ENCODE results near the gene VCAN. TPM values are rescaled to one million over a fixed set of nuclear protein-coding genes. Genes with fewer than 3 reads are reported as not detected.

VCAN gene
- total and polyA plus RNA-seq, 10 donors = 1.8 to 442 (median 72.2) TPM

DNA sequence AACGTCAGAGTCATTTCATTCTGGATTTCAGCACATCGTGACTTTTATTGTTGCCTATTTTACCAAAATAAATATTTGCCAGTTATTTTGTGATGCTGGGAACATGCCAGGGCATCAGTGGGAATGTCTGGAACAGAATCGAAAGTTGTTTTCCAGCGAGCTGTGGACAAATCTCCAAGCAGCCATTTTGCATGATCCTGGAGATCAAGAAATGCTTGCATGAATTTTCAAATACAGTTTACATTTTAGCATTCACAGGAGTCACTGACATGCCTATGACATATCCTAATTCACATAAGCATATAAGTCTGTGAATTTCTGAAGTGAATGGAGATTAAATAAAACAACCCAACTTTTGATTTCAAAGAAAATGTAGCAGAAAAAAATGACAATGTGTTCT, 119.4 kb downstream of the VCAN start:
- no peaks in the 10 kb centered on the region for H3K36me3 ChIP-seq
- no peak overlapping the region for H3K27ac ChIP-seq
- H3K27me3 ChIP-seq (replicated peaks in 1 of 7) = no peaks in the 10 kb centered on the region
- intact Hi-C loops (cut with DNase I; ENCODE audit: low total_unique reads) = no loop called here
- WGBS, 5 donors = 86 to 96% (median 90%) methylated on average over 4 of the region's 4 CpGs
- H3K9me3 ChIP-seq = no peaks in the 10 kb centered on the region
- no peak overlapping the region for H3K4me3 ChIP-seq
- no peak for DNase-seq
- no peak for TF ChIP-seq POLR2AphosphoS5 (IDR thresholded peaks at IDR 0.05)
- TF ChIP-seq, protein P1, sequence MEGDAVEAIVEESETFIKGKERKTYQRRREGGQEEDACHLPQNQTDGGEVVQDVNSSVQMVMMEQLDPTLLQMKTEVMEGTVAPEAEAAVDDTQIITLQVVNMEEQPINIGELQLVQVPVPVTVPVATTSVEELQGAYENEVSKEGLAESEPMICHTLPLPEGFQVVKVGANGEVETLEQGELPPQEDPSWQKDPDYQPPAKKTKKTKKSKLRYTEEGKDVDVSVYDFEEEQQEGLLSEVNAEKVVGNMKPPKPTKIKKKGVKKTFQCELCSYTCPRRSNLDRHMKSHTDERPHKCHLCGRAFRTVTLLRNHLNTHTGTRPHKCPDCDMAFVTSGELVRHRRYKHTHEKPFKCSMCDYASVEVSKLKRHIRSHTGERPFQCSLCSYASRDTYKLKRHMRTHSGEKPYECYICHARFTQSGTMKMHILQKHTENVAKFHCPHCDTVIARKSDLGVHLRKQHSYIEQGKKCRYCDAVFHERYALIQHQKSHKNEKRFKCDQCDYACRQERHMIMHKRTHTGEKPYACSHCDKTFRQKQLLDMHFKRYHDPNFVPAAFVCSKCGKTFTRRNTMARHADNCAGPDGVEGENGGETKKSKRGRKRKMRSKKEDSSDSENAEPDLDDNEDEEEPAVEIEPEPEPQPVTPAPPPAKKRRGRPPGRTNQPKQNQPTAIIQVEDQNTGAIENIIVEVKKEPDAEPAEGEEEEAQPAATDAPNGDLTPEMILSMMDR (IDR thresholded peaks at IDR 0.05 in 8 of 11, conservative IDR thresholded peaks at IDR 0.05 in 3 of 11) = no peak
- TF ChIP-seq POLR2A (IDR thresholded peaks at IDR 0.05) = no peak
- H3K4me1 ChIP-seq = no peaks in the 10 kb centered on the region

DNA sequence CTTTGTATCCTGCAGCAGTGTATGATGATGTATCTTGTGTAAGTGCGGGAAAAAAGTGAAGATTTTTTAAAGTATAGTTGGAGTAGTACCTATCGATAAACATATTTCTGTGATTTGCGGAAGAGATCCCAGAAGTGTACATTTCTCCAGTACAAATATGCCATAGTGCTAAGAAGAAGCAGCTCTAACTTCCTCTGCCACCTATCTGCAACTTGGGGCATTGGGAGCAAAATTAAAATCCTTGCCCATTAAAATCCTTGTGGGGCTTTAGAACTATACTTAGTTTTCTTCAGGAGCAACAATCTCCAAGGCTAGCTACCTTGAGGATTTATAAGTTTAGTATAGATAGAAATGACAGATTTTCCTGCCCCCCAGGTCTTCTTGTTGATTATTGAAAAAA, 123.7 kb downstream of the VCAN start:
- Histone ChIP-seq H3K36me3 (no peaks in the 10 kb centered on the region), H3K9me3 (no peaks in the 10 kb centered on the region), H3K4me3 (no peak overlapping the region), H3K27ac (no peak overlapping the region), H3K4me1 (no peaks in the 10 kb centered on the region), H3K27me3 (replicated peaks in 1 of 7) (no peaks in the 10 kb centered on the region)
- 95 to 100% (median 96%) methylated on average over 3 of the region's 3 CpGs for WGBS, 5 donors
- intact Hi-C loops (cut with DNase I; ENCODE audit: low total_unique reads) = no loop called here
- TF ChIP-seq POLR2AphosphoS5 (IDR thresholded peaks at IDR 0.05) = no peak
- TF ChIP-seq POLR2A (IDR thresholded peaks at IDR 0.05) = no peak
- TF ChIP-seq, protein P1 (IDR thresholded peaks at IDR 0.05 in 8 of 11, conservative IDR thresholded peaks at IDR 0.05 in 3 of 11) = no peak
- DNase-seq = no peak

DNA sequence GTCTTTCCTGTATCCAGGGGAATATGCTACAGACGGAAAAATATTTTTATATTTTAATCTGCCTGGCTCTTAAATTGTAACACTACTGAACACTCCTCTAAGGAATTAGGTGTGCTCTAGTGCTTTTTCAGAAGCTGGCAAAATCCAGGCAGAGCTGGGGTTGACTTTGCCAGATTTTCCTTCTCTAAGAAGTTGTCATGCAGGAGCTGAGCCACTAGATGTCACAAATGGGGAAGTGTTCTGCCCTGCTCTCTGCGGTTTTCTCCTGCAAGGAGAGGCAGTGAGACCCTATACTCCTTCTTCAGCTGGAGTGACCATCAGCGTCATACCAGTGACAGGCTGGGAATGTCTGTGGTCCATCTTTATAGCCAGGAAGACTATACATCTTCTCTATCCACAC, 136.6 kb downstream of the VCAN start:
- intact Hi-C loops (cut with DNase I; ENCODE audit: low total_unique reads) = no loop called here
- no peak for TF ChIP-seq POLR2AphosphoS5 (IDR thresholded peaks at IDR 0.05)
- no peak for TF ChIP-seq POLR2A (IDR thresholded peaks at IDR 0.05)
- TF ChIP-seq, protein P1 (IDR thresholded peaks at IDR 0.05 in 8 of 11, conservative IDR thresholded peaks at IDR 0.05 in 3 of 11) = peak in 2 of 11 experiments; percentile 7 to 17
- WGBS, 5 donors = 1 to 13% (median 8%) methylated on average over 3 of the region's 3 CpGs
- DNase-seq = no peak
- H3K4me1 ChIP-seq = no peaks in the 10 kb centered on the region
- H3K9me3 ChIP-seq = peaks cover 0 to 8% (median 0%) of the 10 kb centered on the region in 8 donors
- peaks cover 0 to 7% (median 0%) of the 10 kb centered on the region in 7 donors for H3K27me3 ChIP-seq (replicated peaks in 1 of 7)
- no peak overlapping the region for H3K27ac ChIP-seq
- no peak overlapping the region for H3K4me3 ChIP-seq
- no peaks in the 10 kb centered on the region for H3K36me3 ChIP-seq

DNA sequence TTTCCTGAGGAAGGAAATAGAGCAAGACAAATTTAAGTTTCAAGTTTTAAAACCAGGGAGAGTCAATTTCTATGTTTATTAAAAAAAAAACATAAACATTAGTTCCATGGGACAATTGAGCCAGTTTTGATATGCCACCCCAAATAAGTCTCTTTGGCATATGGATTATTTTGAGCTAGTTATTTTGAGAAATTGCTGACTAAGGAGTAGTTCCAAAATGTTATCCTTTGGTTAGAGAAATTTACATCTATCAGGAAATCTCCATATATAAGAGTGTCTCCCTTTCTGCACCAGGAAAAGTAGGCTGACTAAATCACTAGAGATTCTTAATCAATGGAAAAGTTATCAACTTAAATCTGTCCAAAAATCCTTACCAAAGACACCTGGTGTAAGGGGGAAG, 143.3 kb downstream of the VCAN start:
- TF ChIP-seq POLR2A (IDR thresholded peaks at IDR 0.05) (no peak), POLR2AphosphoS5 (IDR thresholded peaks at IDR 0.05) (no peak)
- TF ChIP-seq, protein P1 (IDR thresholded peaks at IDR 0.05 in 8 of 11, conservative IDR thresholded peaks at IDR 0.05 in 3 of 11) = no peak
- H3K36me3 ChIP-seq = no peaks in the 10 kb centered on the region
- no peaks in the 10 kb centered on the region for H3K27me3 ChIP-seq (replicated peaks in 1 of 7)
- no peaks in the 10 kb centered on the region for H3K4me1 ChIP-seq
- intact Hi-C loops (cut with DNase I; ENCODE audit: low total_unique reads) = no loop called here
- DNase-seq = no peak
- H3K27ac ChIP-seq = no peak overlapping the region
- no peak overlapping the region for H3K4me3 ChIP-seq
- peaks cover 0 to 37% (median 19%) of the 10 kb centered on the region in 8 donors for H3K9me3 ChIP-seq

Measured in spleen (tissue), 11 donors.